MCF 10A (cell line): ENCODE results near the gene GPR25. TPM values are rescaled to one million over a fixed set of nuclear protein-coding genes. Genes with fewer than 3 reads are reported as not detected.

Source experiments
- BruUV-seq: library from RNA; stranded (reverse); fragments of 400-500 nt; replicated peaks from 2 replicates; lab custom pipeline; 2021; lab: Mats Ljungman, UMichigan
- CTCF ChIA-PET: fragments of 300-600 bp; sonication (Branson Sonifier 250); formaldehyde crosslinking; extraction: SDS; loops from one replicate; lab custom pipeline; 2021; ENCODE audit warnings: antibody characterized with exemption, inconsistent platforms; lab: Yijun Ruan, JAX
- POLR2A ChIA-PET: fragments of 300-600, 350-650 bp; sonication (Branson Sonifier 250); formaldehyde crosslinking; extraction: SDS; loops from one replicate; lab custom pipeline; 2020; ENCODE audit warnings: antibody characterized with exemption, inconsistent platforms; lab: Yijun Ruan, JAX
- DNase-seq: peaks from one replicate; pipeline ENCODE4 v3.0.0-alpha.2; 2018; ENCODE audit not compliant: unreplicated experiment
- H3K27ac Mint-ChIP-seq: one replicate; pipeline ENCODE4 v1.8.0; 2022; ENCODE audit warnings: mild to moderate bottlenecking, low read depth, mixed read lengths; ENCODE audit not compliant: unreplicated experiment
- H3K27me3 Mint-ChIP-seq: one replicate; pipeline ENCODE4 v1.8.0; 2022; ENCODE audit warnings: mixed read lengths; ENCODE audit not compliant: insufficient read depth, unreplicated experiment
- H3K36me3 Mint-ChIP-seq: one replicate; pipeline ENCODE4 v1.8.0; 2022; ENCODE audit warnings: mild to moderate bottlenecking, moderate library complexity, mixed read lengths; ENCODE audit not compliant: insufficient read depth, unreplicated experiment
- H3K4me1 Mint-ChIP-seq: one replicate; pipeline ENCODE4 v1.8.0; 2022; ENCODE audit warnings: mixed read lengths; ENCODE audit not compliant: insufficient read depth, unreplicated experiment
- H3K4me3 Mint-ChIP-seq: one replicate; pipeline ENCODE4 v1.8.0; 2022; ENCODE audit warnings: mild to moderate bottlenecking, moderate library complexity, mixed read lengths; ENCODE audit not compliant: unreplicated experiment
- H3K9me3 Mint-ChIP-seq: one replicate; pipeline ENCODE4 v1.8.0; 2022; ENCODE audit warnings: mixed read lengths; ENCODE audit not compliant: unreplicated experiment
- CTCF ChIP-seq: fragments of 200-600 bp; IDR thresholded peaks from one replicate; pipeline ENCODE4 v1.8.0; 2022; ENCODE audit warnings: antibody characterized with exemption, mild to moderate bottlenecking; ENCODE audit not compliant: unreplicated experiment
- intact Hi-C: fragments of 100-400 bp; cut with micrococcal nuclease; formaldehyde crosslinking; loops from 2 replicates; pipeline ENCODE4 v1.14.1; 2022
- total RNA-seq: library from RNA; stranded (reverse); gene quantifications from 2 replicates; pipeline ENCODE4 v1.2.3, GENCODE V29; 2022

GPR25 gene
- total RNA-seq, 1 experiment from 2014 or later = 0.68 TPM

DNA sequence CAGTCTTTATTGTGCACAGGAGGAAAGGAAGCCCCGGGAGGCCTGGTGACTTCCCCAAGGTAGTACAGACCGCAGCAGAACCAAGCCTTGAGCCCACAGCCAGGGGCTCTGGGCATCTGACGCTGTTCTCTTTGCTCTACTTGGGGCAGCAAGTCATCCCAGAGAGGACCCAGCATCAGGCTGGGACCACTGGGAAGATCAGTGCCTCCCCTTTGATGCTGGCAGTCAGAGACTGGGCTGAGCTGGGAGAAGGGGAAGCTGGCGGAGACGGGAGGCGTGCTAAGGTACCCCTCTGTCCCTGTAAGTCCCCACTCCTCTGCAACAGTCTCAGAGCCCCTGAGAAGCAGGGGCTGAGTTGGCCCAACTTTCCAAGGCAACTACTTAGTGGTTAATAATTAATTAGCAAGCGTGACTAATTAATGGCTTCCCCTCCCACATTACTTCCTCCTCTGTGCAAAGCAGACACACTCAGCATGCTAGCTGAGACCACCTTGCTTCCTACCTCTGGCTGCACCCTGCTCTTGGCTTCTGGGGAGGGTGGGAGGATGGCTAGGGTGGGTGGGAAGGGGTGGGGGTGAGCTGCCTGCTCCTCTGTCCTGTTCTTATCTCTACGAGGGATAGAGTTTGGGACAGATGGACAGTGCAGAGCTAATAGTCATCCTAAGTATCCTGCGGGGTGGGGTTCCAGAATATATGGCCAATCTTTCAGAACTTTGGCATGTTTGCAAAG lies 23.2 kb downstream of the GPR25 start:
- intact Hi-C loops = loop anchor here (10.0 kb wide), 1 partner anchor 219 kb away; the partner anchor contains the start of gene CACNA1S
- DNase-seq = no peak
- Mint-ChIP-seq H3K27ac (peak overlapping the region; percentile 89), H3K9me3 (no peaks in the 10 kb centered on the region), H3K4me1 (peaks cover 66% of the 10 kb centered on the region), H3K27me3 (no peaks in the 10 kb centered on the region), H3K4me3 (peak overlapping the region; percentile 92), H3K36me3 (peaks cover 37% of the 10 kb centered on the region)
- no peak for TF ChIP-seq CTCF
- CTCF ChIA-PET = interaction anchor here (0.6 to 3.9 kb wide), 24 partner anchors 9 to 988 kb away, joined by 3 to 26 read pairs (median 4); no protein-coding TSS in a partner anchor
- POLR2A ChIA-PET = interaction anchor here (0.6 to 5.7 kb wide), 33 partner anchors 8 to 573 kb away, joined by 3 to 68 read pairs (median 3); partner anchors contain the start of genes CAMSAP2, DDX59, PHLDA3 and TMEM9
- no TSS peak for BruUV-seq

DNA sequence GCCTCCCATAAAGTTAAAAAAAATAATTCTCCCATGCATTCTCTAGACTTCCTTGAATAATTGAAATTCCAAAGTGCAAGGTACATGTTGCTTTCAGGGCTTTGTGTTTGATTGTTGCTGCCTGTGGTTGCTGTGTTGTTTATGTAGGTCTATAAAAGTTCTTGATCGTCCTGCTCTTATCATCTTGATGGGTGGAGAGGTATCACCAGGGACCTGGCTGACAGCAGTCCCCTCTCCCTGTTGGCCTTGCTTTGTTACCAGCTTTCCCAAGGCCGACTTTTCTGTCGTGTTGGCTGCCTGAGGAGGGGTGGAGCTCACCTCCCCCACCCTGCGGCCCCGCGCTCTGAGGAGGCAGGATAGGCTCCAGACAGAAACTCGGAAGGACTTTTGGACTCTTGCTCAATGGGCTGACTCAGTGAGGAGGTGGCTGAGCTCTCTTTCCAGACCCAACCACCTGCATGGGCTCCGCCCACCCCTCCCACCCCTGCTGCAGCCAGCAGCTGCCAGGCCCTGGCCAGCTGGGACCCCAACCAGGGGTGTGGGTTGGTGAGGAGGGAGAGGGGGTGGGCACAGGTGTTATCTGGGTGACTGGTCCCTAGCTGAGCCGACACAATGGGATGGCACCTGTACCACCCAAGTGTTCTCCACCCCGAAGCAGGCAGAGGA lies 23.9 kb downstream of the GPR25 start:
- ChIA-PET CTCF (interaction anchor here (0.6 to 3.9 kb wide), 17 partner anchors 8 to 988 kb away, joined by 3 to 26 read pairs (median 5); no protein-coding TSS in a partner anchor), POLR2A (interaction anchor here (0.8 to 5.7 kb wide), 22 partner anchors 8 to 464 kb away, joined by 3 to 68 read pairs (median 6); partner anchors contain the start of genes CAMSAP2, DDX59 and TMEM9)
- Mint-ChIP-seq H3K27ac (peak overlapping the region; percentile 89), H3K4me1 (peaks cover 62% of the 10 kb centered on the region), H3K36me3 (peaks cover 42% of the 10 kb centered on the region), H3K27me3 (no peaks in the 10 kb centered on the region), H3K4me3 (peak overlapping the region; percentile 92), H3K9me3 (no peaks in the 10 kb centered on the region)
- no TSS peak for BruUV-seq
- no peak for TF ChIP-seq CTCF
- DNase-seq = peak; percentile 99
- intact Hi-C loops = loop anchor here (10.0 kb wide), 1 partner anchor 218 kb away; the partner anchor contains the start of gene CACNA1S

GRCh38 chr1:200897259-200897658 lies 24.5 kb downstream of the GPR25 start:
- Mint-ChIP-seq H3K27ac (no peak overlapping the region), H3K9me3 (no peaks in the 10 kb centered on the region), H3K4me1 (peaks cover 61% of the 10 kb centered on the region), H3K4me3 (peak overlapping the region; percentile 92), H3K27me3 (no peaks in the 10 kb centered on the region), H3K36me3 (peaks cover 45% of the 10 kb centered on the region)
- CTCF ChIA-PET = interaction anchor here (0.6 to 3.9 kb wide), 14 partner anchors 8 to 357 kb away, joined by 3 to 26 read pairs (median 4); no protein-coding TSS in a partner anchor
- no peak for TF ChIP-seq CTCF
- DNase-seq = no peak
- BruUV-seq = no TSS peak
- POLR2A ChIA-PET = interaction anchor here (0.8 to 5.7 kb wide), 13 partner anchors 9 to 363 kb away, joined by 3 to 68 read pairs (median 7); partner anchors contain the start of genes CAMSAP2, DDX59 and TMEM9
- intact Hi-C loops = loop anchor here (10.0 kb wide), 1 partner anchor 218 kb away; the partner anchor contains the start of gene CACNA1S
